ENCODE data around the gene ANGPTL5.
"Not testable (repeated sequence)": the region's sequence is repeated elsewhere in the genome, so short reads cannot be mapped to it uniquely, and the experiment has no call there.

The ANGPTL5 gene

DNA sequence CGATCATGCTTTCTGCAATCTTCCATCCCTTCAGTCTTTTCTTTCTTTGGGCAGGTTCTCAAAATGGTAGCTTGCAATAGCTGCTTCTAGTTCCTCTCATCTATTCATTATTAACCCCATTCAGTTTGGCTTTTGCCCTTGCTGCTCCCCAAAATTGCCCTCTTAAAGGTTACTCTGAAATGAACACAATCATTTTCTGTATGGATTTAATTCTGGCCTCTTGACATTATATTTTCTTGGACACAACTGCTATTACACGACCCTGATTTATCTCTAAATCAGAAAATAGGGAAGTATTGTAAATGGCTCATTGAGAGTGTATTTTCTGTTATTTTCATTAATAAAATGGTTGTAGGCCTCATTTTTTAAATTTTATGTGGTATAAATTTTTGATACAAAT lies at the start of gene ANGPTL5:
TSS of gene ANGPTL5 (minus strand) at position 101 of the 400 bp plus-strand sequence. CDS start 8,613 bp downstream, outside the sequence.
- no peak for DNase-seq (ENCODE audit: low read depth)

DNA sequence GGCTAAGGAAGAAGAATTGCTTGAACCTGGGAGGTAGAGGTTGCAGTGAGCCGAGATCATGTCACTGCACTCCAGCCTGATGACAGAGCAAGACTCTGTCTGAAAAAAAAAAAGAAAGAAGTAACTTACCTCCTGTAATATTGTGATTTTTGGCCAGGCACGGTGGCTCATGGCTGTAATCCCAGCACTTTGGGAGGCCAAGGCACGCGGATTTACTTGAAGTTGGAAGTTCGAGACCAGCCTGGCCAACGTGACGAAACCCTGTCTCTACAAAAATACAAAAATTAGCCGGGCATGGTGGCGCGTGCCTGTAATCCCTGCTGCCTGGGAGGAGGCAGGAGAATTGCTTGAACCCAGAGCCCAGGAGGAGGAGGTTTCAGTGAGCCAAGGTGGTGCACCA lies 47.9 kb upstream of the ANGPTL5 start:
- DNase-seq (ENCODE audit: low read depth), result not testable (repeated sequence)

DNA sequence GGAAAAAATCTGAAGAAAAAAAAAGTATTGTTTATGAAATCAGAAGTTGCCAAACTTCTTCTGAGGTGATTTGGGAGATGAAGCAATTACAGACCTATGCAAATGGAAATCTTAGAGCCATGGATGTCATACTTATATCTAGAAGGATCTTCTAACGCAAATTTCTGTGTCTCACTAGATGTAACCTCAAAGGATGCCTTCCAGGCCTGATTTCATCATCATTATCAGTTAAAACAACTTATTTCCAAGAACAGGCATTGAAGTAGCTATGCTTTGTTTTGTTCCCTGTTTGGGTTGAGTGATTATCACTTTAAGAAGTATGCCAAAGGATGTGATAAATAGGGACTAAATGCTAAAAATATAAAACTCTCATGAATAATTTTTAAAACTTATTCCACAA lies 43.9 kb upstream of the ANGPTL5 start:
- DNase-seq (ENCODE audit: low read depth), result no peak

DNA sequence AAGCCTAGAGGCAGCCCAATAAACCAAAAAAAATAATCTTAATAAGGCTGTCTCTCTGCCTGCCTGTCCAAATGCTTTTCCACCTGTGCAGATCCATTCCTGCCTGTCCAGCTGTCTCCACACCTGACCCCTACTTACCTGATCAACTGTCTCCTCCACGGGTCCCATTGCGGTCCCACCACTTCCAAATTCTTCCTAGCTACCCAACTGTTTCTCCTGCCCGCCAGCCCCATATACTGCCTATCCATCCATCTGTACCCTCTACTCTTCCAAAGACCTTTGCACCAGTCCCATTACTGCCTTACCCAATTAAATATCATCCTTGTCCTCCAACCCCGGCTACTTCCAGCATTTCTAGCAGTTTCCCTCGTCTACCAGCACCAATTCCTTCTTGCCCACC lies 39.4 kb upstream of the ANGPTL5 start:
- no peak for DNase-seq (ENCODE audit: low read depth)

DNA sequence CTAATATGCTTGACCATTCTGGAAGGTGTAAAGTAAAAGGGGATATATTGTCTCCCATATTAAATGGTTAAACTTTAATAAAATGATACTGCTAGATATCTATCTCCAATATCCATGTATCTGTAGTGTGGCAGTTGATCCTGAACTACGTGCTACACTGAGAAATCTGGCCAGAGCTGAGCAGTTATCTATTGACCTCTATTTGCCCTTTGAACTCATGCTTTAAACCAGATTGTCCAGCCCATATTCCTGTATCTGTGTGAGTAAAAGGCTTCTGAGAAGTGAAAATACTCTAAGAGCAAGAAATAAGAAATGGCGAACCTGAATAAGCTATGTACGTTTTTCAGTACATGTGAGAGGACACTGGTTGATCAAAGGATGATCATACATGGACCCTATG lies 39.0 kb upstream of the ANGPTL5 start:
- DNase-seq (ENCODE audit: low read depth), result no peak

DNA sequence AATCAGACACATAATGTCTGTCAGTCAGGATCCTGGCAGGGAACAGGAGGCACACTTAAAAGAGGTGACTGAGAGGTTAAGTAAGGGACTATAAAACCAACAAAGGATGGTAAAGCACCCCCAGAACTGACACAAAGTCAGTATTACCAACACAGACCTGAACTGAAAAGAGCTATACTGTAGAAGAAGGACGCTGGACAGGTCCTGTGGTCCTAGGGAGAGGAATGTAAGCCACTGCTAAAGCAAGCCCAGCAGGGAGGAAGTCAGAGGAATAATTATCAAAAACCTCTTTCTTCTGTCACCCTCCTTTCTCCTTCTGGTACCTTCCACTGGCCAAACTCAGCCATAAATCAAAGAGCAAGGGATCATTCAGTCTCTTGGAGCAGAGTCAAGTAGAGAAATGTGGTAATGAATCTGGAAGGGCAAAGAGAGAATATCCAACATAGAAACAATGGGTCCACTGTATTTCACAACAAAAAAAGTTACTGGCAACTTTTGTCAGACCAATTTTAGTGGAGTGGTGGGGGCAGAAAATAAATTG lies 33.4 kb upstream of the ANGPTL5 start:
- DNase-seq (ENCODE audit: low read depth), result no peak

DNA sequence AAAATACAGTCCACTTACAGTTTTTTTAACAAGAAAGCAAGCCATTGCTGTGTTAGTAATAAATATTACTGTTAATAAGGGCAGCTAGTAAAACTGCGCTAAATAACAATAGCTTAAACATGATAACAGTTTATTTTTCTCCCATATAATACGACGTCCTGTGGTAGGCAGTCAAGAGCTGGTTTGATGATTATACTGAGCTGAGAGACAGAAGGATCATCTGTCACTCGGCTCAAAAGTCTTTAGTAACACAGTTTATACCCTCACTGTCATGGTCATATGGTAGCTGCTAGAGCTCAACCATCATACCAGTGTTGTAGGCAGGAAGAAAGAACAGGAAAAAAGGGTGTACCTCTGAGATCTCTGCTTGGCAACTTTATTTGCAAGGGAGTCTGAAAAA lies 29.1 kb upstream of the ANGPTL5 start:
- no peak for DNase-seq (ENCODE audit: low read depth)

DNA sequence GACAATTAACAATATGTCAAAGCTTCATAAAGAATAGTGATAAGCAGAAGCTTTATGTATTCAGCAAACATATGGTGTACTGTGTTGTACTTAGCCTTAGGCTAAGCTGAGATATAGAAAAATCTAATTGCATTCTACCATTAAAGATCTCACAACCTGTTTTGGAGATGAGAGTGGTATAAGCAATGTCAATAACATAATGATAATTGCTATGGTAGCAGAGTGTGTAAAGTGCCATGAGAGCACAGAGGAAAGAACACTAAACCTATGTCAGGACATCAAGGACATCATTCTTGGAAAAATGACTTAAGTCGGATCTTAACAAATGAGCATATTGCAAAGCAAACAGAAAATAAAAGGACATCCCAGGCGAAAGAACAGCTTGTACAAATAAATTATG lies 28.6 kb upstream of the ANGPTL5 start:
- no peak for DNase-seq (ENCODE audit: low read depth)

DNA sequence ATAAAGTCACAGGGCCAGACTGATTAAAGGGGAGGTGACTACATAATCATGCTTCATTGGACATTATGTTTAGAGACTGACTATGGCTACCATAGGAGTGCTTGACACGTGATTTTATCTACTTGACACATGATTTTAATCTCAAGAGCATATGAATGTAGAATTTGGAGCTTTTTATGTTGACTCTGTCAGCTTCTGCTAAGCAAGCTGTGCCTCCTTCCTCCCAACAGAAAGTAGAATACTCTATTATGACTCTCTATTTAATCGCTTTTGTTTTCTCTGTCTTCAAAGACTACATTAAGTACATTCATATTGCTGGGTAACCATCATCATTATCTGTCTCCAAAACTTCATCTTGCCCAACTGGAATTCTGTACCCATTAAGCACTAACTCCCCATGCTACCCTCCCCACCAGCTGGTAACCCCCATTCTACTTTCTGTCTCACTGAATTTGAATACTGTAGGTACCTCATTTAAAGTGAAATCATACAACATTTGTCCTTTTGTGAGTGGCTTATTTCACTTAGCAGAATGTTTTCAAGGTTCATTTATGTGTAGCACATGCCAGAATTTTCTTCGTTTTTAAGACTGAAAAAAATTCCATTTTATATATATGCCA lies 24.7 kb upstream of the ANGPTL5 start:
- DNase-seq (ENCODE audit: low read depth), result no peak

DNA sequence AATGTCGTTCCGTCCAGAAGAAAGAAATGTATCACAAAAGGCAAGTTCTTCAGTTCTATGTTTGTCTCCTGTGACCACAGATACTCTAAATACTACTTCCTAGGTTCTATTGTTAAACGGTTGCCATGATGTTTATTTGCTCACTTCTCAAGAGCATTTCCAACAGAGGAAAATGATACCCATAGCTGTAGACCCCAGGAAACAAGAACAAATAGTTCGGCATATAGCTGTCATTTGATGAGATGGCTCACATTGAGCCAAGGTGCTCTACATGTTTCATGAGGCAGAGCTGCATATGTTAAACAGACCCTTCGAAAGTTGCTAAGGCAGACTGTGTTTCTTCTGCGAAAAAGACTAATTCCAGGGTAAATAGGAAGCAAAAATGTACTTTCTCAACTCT lies 15.4 kb upstream of the ANGPTL5 start:
- no peak for DNase-seq (ENCODE audit: low read depth)

DNA sequence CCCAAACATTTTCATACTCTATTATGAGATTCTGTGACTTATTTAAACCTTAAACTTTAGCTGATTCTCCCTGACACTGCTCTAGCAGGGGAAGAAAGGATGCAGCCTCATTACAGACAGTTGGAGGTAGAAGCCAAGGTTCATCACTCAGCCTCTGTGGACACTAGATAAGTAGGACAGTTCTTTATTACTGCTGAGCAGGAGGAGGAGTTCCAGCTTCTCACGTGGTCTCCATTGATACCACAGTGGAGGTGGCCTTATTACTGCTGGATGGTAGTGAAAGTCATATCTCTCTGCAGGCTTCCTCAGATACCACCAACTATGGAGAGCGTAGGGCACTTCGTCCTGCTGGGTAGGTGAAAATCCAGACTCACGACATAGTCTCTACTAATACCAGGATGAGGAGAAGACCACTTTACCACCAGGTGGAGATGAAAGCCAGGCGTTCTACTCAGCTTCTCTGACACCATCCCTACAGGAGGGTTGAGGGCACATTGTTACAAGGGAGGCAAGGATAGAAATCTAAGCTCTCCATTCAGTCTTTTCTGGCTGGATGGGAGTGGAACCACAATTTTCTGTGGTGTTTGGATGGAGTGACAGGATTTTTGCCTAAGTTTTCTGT lies 13.1 kb upstream of the ANGPTL5 start:
- DNase-seq (ENCODE audit: low read depth), result no peak

DNA sequence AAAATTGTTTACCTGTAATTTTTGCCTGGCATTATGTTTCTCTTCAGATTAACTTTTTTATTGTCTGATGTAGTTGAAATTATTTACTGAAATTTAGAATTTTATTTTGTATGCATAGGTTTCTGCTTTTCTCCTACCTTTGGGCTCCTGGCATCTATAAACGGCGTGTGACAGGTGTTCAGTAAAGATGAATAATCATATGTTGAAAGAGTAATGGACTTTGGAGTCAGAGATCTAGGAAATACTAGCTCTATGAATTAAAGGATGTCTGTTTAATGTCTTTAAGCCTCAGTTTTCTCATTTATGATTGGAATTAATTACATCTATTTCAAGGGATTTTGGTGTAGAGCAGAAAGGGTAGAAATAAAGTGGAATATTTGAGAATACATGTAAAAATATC lies 7.2 kb upstream of the ANGPTL5 start:
- no peak for DNase-seq (ENCODE audit: low read depth)

DNA sequence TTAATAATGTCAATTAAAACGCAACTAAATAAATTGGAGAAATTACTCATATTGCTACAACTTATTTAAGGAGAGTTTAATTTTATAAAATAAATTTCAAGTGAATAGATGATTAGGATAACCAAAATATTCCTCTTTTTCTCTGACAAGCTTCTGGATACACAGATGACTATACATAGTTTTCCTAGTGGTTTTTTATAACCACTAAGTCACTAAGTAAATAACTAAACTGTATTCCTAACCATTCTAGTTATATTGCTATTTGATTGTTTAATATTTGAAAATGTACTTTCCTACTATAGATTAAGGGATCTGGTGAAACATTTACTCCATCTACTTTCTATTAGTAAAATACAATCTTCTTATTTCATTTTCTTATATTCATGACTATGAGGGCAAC lies 4.7 kb upstream of the ANGPTL5 start:
- DNase-seq (ENCODE audit: low read depth), result no peak

DNA sequence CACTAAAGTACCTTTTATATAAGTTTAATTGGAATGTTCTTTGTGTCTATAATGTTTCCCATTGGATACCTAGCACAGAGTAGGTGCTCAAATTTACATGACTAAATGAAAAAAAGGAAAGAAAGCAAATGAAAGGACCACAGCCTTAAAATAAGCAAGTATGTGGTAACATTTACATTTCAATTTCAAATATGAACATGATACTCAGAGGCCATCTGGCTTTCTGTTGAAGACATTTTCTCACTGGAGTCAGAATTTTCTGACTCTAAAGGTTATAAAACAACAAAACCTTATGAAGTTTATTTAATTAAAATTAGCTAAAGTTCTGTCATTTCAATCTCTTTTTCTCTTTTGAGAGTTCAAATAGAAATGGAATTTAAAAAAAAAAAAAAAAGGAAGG lies 904 bp upstream of the ANGPTL5 start:
- no peak for DNase-seq (ENCODE audit: low read depth)

DNA sequence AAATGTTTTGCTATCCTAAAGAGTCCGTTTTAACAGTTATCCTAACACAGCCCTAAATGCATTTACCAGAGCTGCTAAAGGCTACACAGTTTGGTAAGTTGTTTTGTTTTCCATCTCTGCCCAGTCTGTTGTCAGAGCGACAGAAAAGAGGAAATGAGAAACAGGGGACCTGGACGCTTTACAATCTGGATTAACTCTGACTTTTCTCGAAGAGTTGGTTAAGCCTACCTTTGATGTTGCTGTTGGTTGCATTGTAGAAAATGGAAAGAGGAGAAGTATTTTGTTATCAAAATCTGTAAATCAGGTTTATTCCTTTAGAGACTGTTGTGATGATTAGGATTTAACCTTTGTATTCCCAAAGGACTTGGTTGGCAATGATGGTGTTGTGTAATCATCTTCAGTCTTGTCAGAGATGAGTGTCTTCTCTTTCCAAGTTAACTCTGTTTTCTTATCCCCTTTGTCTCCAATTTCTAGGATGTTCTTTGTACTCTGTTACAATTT lies 481 bp downstream of the ANGPTL5 start:
- peak; percentile 48 for DNase-seq (ENCODE audit: low read depth)

DNA sequence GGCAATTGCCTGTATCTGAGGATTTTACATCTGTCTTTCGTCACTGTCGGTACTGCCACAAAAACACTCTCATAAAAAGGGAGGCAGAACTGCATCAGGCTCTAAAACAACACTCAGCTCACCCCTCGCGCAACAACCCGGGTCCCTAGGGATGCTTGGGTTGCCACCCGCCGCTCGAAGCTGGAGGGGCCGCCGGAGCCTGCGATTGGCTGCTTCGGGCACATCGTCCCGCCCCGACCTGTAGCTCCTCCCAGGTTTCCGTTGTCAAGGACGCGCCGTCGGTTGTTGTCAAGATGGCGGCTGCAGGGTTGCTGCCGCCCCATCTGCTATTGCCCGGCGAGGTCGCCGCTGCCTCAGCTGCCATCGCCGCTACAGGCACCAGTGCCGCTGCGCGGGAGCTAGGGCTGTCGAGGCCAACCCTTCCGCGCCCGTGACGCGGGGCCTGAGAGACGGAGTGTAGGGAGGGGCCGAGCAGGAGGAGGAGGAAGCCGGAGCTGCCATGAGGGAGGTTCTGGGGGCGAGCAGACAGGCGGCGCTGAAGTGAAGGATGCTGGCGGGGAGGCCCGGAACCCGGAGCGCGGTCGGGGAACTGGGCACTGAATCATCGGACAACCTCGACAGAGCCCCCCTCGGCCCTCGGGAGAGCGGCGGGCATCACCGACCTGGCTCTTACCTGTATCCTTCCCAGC lies 1.4 kb downstream of the ANGPTL5 start, which contains the start of gene CEP126:
TSS of gene CEP126 (plus strand) at position 273 of the 689 bp plus-strand sequence. CDS start at position 548, 275 bp downstream.
- DNase-seq (ENCODE audit: low read depth), result peak; percentile 96

DNA sequence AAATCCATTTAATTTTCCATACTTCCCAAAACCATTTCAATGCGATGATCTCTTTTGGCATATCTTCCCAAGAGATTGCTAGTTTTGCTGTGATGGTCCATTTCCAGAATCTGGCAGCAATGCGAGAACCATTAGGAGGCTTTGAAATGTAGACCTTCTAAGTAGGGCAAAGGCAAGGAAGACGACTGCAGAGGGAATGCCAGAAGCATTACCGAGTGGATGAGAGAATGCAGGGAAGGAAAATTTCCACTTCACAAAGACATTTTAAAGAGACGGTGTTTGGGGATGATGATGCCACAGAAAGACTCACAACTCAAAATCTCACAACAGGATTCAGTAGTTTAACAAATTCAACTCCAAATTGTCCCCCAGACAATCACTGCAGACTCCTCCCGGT lies 2.0 kb downstream of the ANGPTL5 start:
- DNase-seq (ENCODE audit: low read depth), result peak; percentile 67

DNA sequence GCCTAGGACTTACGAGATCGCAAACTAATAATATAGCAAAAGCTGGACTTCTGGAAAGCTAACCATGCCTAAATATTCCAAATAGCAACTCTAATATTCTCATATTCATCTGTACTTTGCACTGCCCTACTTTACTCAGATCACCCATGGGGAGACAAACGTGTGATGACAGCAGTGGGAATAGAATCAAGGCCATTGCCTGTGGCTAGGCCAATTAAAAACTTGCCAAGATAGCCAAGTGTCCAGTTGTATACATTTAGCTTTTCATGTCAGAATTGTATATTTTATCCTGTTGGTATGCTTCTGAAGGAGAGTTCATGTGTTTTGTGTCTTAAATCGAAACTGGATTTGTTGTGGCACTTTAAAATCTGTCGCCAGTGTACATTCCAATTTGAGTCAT lies 2.7 kb downstream of the ANGPTL5 start:
- no peak for DNase-seq (ENCODE audit: low read depth)

DNA sequence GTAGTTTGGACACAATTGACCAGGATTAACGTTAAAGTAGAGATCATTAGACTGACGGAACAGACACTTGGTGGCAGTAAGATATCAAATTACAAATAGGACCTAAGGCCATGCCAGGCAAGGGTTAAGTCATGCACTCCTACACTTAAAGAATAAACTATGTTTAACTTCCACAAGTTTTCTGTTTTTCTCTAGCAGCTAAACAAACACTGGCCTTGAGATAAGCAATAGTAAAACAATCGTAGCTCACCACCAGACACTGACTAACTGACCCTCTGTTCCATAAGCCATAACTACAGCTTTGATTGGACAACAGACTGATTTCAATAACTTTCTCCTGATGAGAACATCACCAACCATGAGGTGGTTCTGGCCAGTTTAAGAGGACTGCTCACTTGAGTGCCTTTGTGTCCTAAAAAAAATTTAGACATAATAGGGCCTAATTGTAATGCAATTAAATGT lies 3.5 kb downstream of the ANGPTL5 start:
- peak; percentile 17 for DNase-seq (ENCODE audit: low read depth)

DNA sequence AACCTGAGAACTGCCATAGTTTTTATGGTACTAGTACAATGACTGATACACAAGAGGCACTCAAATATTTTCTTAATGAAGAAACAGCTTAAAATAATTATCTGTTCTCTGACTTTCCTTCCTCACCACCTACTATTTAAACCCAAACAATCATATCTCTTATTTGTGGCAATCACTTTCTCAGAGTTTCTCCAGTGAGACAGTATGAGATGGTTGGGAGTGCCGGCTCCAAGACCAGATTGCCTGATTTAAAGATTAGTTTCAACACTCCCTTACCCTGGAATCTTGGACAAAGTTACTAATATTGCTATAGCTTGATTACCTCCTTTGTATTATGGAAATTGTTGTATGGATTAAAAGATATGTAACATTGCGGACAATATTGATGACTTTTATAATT lies 7.2 kb downstream of the ANGPTL5 start:
- no peak for DNase-seq (ENCODE audit: low read depth)

DNA sequence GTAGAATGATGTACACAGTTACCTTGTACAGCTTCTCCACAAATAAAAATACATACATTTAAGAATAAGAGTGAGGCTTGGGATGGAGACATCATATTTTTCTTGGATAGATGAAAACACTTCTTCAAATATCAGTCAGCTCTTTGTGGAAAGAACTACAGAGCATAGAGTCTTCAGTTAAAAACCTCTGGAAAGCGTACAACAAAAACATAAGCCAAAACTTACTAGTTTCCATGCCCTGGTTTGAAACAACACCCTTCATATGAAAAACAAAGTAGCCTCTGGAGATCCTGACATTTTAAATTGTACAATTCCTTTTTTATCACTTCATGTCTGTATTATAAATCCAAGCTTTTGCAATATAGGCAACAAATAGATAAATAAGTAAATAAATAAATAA lies 8.5 kb downstream of the ANGPTL5 start:
- DNase-seq (ENCODE audit: low read depth), result no peak

DNA sequence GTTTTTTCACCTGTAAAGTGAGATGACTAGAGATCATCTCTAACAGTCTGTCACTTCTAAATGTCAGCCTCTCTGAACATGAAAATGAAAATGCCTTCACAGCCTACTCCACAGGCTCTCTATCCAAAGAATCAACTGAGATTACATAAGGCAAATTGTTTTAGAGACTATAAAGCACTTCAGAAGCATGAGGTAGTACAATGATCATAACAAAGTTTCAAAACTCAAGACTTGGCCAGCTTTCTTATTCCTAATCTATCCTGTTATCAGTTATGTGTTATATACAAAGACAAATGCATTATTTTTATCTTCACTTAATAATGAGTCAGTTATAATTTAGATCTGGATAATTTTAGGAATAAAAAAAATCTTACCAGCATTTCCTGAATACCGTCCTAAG lies 21.8 kb downstream of the ANGPTL5 start:
- no peak for DNase-seq (ENCODE audit: low read depth)

DNA sequence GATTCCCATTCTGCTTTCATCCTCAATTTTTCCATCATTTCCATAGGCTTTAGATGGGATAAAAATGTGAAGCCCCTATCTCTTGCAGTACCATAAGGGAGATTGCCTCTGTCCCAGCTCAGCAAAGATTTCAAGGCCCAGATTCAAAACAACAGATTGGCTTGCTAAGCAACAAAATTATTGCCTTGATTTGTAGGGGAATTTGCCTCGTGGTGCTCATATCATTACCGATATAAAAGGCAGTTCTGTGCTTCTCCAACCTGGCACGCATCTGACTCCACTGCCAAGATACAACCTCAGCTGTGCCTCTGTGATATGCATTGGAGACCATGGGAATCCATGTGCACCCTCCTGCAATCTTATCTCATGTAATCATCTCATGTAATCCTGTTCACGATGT lies 26.6 kb downstream of the ANGPTL5 start:
- no peak for DNase-seq (ENCODE audit: low read depth)

Measured in EH (cell line).